ENCODE results near the gene ARHGAP15. TPM values are rescaled to one million over a fixed set of nuclear protein-coding genes. Genes with fewer than 3 reads are reported as not detected.

ARHGAP15 gene
- total and polyA plus RNA-seq, 3 donors from 2014 or later = 2.2 to 15.0 (median 7.7) TPM

DNA sequence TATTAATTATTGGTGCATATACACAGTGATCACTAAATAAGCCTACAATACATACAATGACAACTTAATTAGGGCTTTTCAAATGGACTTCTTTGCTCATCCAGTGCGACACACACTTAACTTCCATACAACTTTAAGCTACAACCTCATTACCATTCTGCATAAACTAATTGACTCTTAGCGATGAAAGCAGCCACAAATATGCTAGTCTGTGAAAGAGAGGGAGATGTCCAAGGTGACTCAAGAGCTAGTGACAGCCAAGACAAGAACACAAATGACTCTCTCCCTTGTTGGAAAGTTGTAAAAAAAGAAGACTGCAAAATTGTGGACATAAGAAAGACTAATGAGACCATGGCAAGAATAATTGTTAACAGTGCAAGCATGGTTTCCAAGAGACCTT is 264.8 kb downstream of the ARHGAP15 start:
- intact Hi-C loops (cut with DNase I; ENCODE audit: low total_unique reads) = no loop called here

DNA sequence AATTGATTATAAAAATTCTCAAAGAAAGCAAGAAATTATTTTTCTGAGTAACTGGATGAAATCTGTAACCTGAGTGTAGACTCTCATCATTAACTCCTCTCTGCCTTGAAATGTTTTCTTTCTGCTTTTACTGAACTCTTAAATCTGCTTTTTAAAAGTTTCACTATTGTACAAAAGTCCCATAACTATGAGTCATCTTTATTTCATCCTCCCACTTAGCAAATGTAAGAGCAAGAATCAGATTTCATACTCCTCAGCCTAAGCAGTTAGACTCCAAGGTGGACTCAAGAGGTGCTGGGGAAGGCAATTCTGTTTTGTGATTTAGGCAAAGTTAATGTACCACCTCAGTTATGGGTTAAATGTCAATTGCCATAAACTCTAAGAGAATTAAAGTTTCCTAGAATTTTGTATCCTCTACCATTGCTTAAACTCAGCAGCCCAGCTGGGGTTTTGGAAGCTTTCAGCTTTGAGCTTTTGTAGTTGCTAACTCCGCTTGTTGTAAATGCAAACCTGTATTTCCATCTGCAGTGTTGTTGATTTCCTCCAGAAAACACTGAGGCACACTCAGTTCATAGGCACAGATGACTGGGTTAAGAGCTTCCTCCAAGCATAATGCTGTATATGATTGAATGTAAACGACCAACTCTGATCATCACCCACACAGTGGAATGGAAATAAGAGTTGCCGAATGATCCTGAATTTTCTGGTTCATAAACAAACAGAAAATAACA is 268.8 kb downstream of the ARHGAP15 start:
- H3K36me3 ChIP-seq (ENCODE audit: low read depth, missing control alignments) = no peaks in the 10 kb centered on the region
- no peak for DNase-seq
- TF ChIP-seq POLR2A (IDR thresholded peaks at IDR 0.05) = no peak
- TF ChIP-seq, protein P1, sequence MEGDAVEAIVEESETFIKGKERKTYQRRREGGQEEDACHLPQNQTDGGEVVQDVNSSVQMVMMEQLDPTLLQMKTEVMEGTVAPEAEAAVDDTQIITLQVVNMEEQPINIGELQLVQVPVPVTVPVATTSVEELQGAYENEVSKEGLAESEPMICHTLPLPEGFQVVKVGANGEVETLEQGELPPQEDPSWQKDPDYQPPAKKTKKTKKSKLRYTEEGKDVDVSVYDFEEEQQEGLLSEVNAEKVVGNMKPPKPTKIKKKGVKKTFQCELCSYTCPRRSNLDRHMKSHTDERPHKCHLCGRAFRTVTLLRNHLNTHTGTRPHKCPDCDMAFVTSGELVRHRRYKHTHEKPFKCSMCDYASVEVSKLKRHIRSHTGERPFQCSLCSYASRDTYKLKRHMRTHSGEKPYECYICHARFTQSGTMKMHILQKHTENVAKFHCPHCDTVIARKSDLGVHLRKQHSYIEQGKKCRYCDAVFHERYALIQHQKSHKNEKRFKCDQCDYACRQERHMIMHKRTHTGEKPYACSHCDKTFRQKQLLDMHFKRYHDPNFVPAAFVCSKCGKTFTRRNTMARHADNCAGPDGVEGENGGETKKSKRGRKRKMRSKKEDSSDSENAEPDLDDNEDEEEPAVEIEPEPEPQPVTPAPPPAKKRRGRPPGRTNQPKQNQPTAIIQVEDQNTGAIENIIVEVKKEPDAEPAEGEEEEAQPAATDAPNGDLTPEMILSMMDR (IDR thresholded peaks at IDR 0.05) = no peak
- no peaks in the 10 kb centered on the region for H3K27me3 ChIP-seq
- H3K4me3 ChIP-seq = no peak overlapping the region
- no peaks in the 10 kb centered on the region for H3K4me1 ChIP-seq
- 52 to 56% methylated on average over 3 of the region's 3 CpGs for WGBS, 2 donors
- intact Hi-C loops (cut with DNase I; ENCODE audit: low total_unique reads) = no loop called here
- H3K27ac ChIP-seq = no peak overlapping the region
- no peaks in the 10 kb centered on the region for H3K9me3 ChIP-seq

More for the DNA sequence above, 264.8 kb downstream of the ARHGAP15 start:
- no peak for DNase-seq
- TF ChIP-seq, protein P1 (IDR thresholded peaks at IDR 0.05) = no peak
- TF ChIP-seq POLR2A (IDR thresholded peaks at IDR 0.05) = no peak
- H3K27me3 ChIP-seq = no peaks in the 10 kb centered on the region
- no peaks in the 10 kb centered on the region for H3K9me3 ChIP-seq
- H3K4me1 ChIP-seq = no peaks in the 10 kb centered on the region
- 96 to 98% methylated on average over 2 of the region's 2 CpGs for WGBS, 2 donors
- no peak overlapping the region for H3K4me3 ChIP-seq
- H3K36me3 ChIP-seq (ENCODE audit: low read depth, missing control alignments) = no peaks in the 10 kb centered on the region
- no peak overlapping the region for H3K27ac ChIP-seq

DNA sequence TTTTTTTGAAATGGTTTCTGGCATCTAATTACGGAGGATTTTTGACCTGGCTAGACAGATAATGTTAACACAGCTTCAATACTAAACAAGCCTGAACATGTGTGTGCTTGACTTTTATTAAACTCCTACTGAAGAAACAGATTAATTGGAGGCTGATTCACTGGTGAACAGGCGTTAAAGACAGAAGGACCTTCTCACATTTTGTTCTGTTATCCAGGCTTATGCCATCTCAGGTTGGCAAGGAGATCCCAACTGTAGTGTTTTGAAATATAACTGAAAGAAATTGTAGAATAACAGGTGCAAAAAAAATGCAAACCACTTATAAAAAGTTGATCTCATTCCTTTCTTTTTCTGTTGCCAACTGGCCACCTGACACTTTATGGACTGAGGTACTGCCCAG is 269.6 kb downstream of the ARHGAP15 start:
- TF ChIP-seq, protein P1 (IDR thresholded peaks at IDR 0.05) = no peak
- TF ChIP-seq POLR2A (IDR thresholded peaks at IDR 0.05) = no peak
- intact Hi-C loops (cut with DNase I; ENCODE audit: low total_unique reads) = no loop called here

DNA sequence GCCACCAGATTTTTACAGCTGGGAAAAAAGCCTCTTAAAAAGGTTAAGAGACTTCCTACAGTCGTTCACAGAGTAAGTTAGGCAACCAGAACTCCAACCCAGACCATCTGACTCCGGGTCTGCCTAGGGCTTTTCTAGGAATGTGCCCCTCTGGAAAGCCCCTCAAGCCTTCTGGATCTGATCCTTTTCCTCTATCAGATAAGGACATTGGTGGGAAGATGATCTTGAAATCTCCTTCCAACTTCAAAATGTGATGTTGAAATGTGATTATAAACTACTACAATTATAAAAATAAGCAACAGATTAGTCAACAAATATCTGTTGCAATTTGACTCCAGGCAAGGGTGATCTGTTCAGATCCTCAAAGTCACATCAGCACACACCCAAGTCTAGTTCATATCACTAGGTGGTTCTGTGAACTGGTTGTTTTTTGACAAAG is 270.4 kb downstream of the ARHGAP15 start:
- no peaks in the 10 kb centered on the region for H3K9me3 ChIP-seq
- H3K4me1 ChIP-seq = no peaks in the 10 kb centered on the region
- H3K4me3 ChIP-seq = no peak overlapping the region
- H3K27me3 ChIP-seq = no peaks in the 10 kb centered on the region
- no peaks in the 10 kb centered on the region for H3K36me3 ChIP-seq (ENCODE audit: low read depth, missing control alignments)
- H3K27ac ChIP-seq = no peak overlapping the region
- intact Hi-C loops (cut with DNase I; ENCODE audit: low total_unique reads) = no loop called here
- 54 to 55% methylated on average over 2 of the region's 2 CpGs for WGBS, 2 donors
- no peak for DNase-seq
- TF ChIP-seq POLR2A (IDR thresholded peaks at IDR 0.05) = no peak
- TF ChIP-seq, protein P1 (IDR thresholded peaks at IDR 0.05) = no peak

More for the DNA sequence above, 269.6 kb downstream of the ARHGAP15 start:
- no peak for DNase-seq
- H3K4me1 ChIP-seq = no peaks in the 10 kb centered on the region
- 47 to 51% methylated on average over 2 of the region's 2 CpGs for WGBS, 2 donors
- no peak overlapping the region for H3K4me3 ChIP-seq
- H3K9me3 ChIP-seq = no peaks in the 10 kb centered on the region
- no peaks in the 10 kb centered on the region for H3K27me3 ChIP-seq
- H3K36me3 ChIP-seq (ENCODE audit: low read depth, missing control alignments) = no peaks in the 10 kb centered on the region
- H3K27ac ChIP-seq = no peak overlapping the region

DNA sequence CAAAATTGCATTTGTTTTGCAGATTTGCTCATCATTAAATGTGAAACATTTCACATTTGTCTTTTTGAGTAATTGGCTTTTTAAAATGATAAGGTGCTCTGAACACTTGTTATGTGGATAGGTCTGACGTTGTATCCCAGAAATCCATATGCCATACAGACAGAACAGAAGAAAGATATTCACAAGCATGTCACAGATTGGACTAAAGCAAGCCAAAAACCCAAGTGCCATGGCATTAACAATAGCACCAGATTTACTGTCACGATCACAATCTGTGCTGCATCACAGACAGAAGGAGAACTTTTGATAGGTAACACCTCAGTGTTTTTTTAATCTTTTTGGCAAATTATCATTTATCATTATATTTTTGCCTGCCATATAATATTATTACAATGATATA is 272.6 kb downstream of the ARHGAP15 start:
- H3K4me1 ChIP-seq = no peaks in the 10 kb centered on the region
- no peaks in the 10 kb centered on the region for H3K27me3 ChIP-seq
- no peak for TF ChIP-seq POLR2A (IDR thresholded peaks at IDR 0.05)
- TF ChIP-seq, protein P1 (IDR thresholded peaks at IDR 0.05) = no peak
- no peak overlapping the region for H3K27ac ChIP-seq
- no peak for DNase-seq
- WGBS, 2 donors = 74 to 92% methylated on average over 2 of the region's 2 CpGs
- intact Hi-C loops (cut with DNase I; ENCODE audit: low total_unique reads) = no loop called here
- no peak overlapping the region for H3K4me3 ChIP-seq
- no peaks in the 10 kb centered on the region for H3K9me3 ChIP-seq
- no peaks in the 10 kb centered on the region for H3K36me3 ChIP-seq (ENCODE audit: low read depth, missing control alignments)
